Measurements from ENCODE around the gene SCN5A. TPM values are rescaled to one million over a fixed set of nuclear protein-coding genes. Genes with fewer than 3 reads are reported as not detected.
A peak's percentile ranks its signal among the peaks of the same experiment; 100 is the strongest.

The SCN5A gene
- total RNA-seq, 2 donors from 2014 or later, result 4.5 to 5.6 TPM

GRCh38 chr3:38602576-38603250 lies 46.8 kb downstream of the SCN5A start:
- H3K4me3 ChIP-seq (ENCODE audit: low read length), result no peak overlapping the region
- H3K27me3 Mint-ChIP-seq (ENCODE audit: insufficient read depth), result peaks cover 27% of the 10 kb centered on the region
- no peak overlapping the region for H3K27ac Mint-ChIP-seq
- peaks cover 12% of the 10 kb centered on the region for H3K9me3 ChIP-seq (ENCODE audit: control insufficient read depth, low read length)
- H3K27me3 ChIP-seq (ENCODE audit: control insufficient read depth, insufficient read depth, low read length, poor library complexity, severe bottlenecking), result no peaks in the 10 kb centered on the region
- peaks cover 3% of the 10 kb centered on the region for H3K4me1 ChIP-seq (ENCODE audit: control insufficient read depth, insufficient read depth, low read length)
- no peak overlapping the region for H3K27ac ChIP-seq (ENCODE audit: low read depth, low read length)
- WGBS, 2 experiments (ENCODE audit: insufficient coverage in 1 of 2, insufficient read length in 1 of 2), result 95 to 96% methylated on average over 6 to 7 of the region's 7 CpGs
- no peak for TF ChIP-seq CTCF (conservative IDR thresholded peaks at IDR 0.05)
- H3K36me3 Mint-ChIP-seq (ENCODE audit: low read depth), result no peaks in the 10 kb centered on the region
- H3K9me3 Mint-ChIP-seq, result peaks cover 5% of the 10 kb centered on the region
- H3K4me3 Mint-ChIP-seq, result no peak overlapping the region
- no peak overlapping the region for H3K9ac ChIP-seq (ENCODE audit: extremely low read depth, low read length, poor library complexity, severe bottlenecking)
- H3K36me3 ChIP-seq (ENCODE audit: control insufficient read depth, insufficient read depth, low read length), result no peaks in the 10 kb centered on the region
- peak; percentile 39 for DNase-seq
- H3K4me1 Mint-ChIP-seq, result peaks cover 23% of the 10 kb centered on the region

DNA sequence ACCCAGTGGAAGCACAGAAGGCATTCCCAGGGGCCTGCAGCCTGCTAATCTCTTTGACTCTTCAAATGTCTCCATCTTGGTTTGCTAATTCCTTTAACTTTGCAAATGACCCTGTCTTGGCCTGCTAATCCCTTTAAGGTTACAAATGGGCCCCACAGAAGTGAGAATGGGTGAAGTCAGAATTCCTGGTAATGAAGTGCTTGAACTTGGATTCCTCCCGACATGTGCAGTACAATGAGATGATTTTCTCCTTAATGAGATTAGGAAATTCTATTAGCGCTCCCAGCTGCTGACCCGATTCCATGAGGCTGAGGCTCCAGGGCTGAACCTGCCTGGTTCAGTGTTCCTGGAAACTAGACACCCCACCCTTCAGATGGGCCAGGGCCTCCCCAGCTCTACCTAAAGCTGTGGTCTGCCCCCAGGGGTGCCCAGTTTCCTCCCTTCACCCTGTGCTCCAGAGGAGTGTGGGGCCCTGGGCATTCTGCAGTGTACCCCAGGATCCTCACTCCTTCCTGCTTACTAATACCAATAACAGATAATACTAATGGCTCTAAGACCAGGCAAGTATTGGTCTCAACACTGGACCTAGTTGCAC lies 47.4 kb downstream of the SCN5A start:
- no peaks in the 10 kb centered on the region for H3K36me3 Mint-ChIP-seq (ENCODE audit: low read depth)
- 74% methylated on average over 2 to 3 of the region's 3 CpGs for WGBS, 2 experiments (ENCODE audit: insufficient coverage in 1 of 2, insufficient read length in 1 of 2)
- Histone ChIP-seq H3K4me1 (ENCODE audit: control insufficient read depth, insufficient read depth, low read length) (peaks cover 3% of the 10 kb centered on the region), H3K27ac (ENCODE audit: low read depth, low read length) (no peak overlapping the region), H3K9me3 (ENCODE audit: control insufficient read depth, low read length) (peaks cover 12% of the 10 kb centered on the region), H3K27me3 (ENCODE audit: control insufficient read depth, insufficient read depth, low read length, poor library complexity, severe bottlenecking) (no peaks in the 10 kb centered on the region), H3K36me3 (ENCODE audit: control insufficient read depth, insufficient read depth, low read length) (no peaks in the 10 kb centered on the region), H3K4me3 (ENCODE audit: low read length) (no peak overlapping the region), H3K9ac (ENCODE audit: extremely low read depth, low read length, poor library complexity, severe bottlenecking) (no peak overlapping the region)
- DNase-seq, result peak; percentile 62
- H3K9me3 Mint-ChIP-seq, result peaks cover 5% of the 10 kb centered on the region
- H3K27me3 Mint-ChIP-seq (ENCODE audit: insufficient read depth), result peaks cover 32% of the 10 kb centered on the region
- H3K27ac Mint-ChIP-seq, result no peak overlapping the region
- peaks cover 18% of the 10 kb centered on the region for H3K4me1 Mint-ChIP-seq
- TF ChIP-seq CTCF (conservative IDR thresholded peaks at IDR 0.05), result no peak
- H3K4me3 Mint-ChIP-seq, result no peak overlapping the region

DNA sequence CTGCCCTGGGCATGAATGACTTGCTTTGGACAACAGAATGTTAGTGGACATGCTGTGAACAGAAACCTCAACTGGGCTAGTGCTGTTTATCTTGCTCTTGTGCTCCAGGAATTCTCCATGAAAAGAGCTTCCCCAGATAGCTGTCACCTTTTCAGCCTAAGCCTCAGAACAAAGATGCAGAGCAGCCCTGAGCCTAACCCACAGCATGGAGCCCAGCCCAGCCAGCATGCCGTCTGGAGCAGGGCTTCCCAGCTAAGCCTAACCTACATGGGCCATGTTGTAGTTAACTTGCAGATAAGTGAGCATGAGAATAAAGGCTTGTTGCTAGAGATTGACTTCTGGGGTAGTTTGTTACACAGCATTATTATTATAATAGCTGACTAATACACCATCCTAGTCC lies 48.9 kb downstream of the SCN5A start:
- Histone ChIP-seq H3K27ac (ENCODE audit: low read depth, low read length) (no peak overlapping the region), H3K4me3 (ENCODE audit: low read length) (no peak overlapping the region), H3K36me3 (ENCODE audit: control insufficient read depth, insufficient read depth, low read length) (no peaks in the 10 kb centered on the region), H3K4me1 (ENCODE audit: control insufficient read depth, insufficient read depth, low read length) (peaks cover 3% of the 10 kb centered on the region), H3K9me3 (ENCODE audit: control insufficient read depth, low read length) (peaks cover 12% of the 10 kb centered on the region), H3K9ac (ENCODE audit: extremely low read depth, low read length, poor library complexity, severe bottlenecking) (no peak overlapping the region), H3K27me3 (ENCODE audit: control insufficient read depth, insufficient read depth, low read length, poor library complexity, severe bottlenecking) (no peaks in the 10 kb centered on the region)
- peaks cover 30% of the 10 kb centered on the region for H3K27me3 Mint-ChIP-seq (ENCODE audit: insufficient read depth)
- DNase-seq, result peak; percentile 52
- H3K36me3 Mint-ChIP-seq (ENCODE audit: low read depth), result no peaks in the 10 kb centered on the region
- H3K4me1 Mint-ChIP-seq, result peaks cover 13% of the 10 kb centered on the region
- H3K4me3 Mint-ChIP-seq, result no peak overlapping the region
- H3K27ac Mint-ChIP-seq, result no peak overlapping the region
- no peak for TF ChIP-seq CTCF (conservative IDR thresholded peaks at IDR 0.05)
- H3K9me3 Mint-ChIP-seq, result peaks cover 5% of the 10 kb centered on the region
- 84% methylated on average over 1 of the region's 1 CpG; no CpG with 5 or more reads in 1 of the 2 experiments for WGBS, 2 experiments (ENCODE audit: insufficient coverage in 1 of 2, insufficient read length in 1 of 2)

All from endodermal cell (in vitro differentiated cells).